ENCODE data around the gene ZXDB.

- TF ChIP-seq CTCF (IDR thresholded peaks at IDR 0.05; ENCODE audit: poor library complexity) = no peak
- TF ChIP-seq EZH2 (IDR thresholded peaks at IDR 0.05; ENCODE audit: borderline replicate concordance) = no peak
- TF ChIP-seq EZH2phosphoT487 (IDR thresholded peaks at IDR 0.05; ENCODE audit: low read depth, severe bottlenecking, unreplicated experiment) = no peak
Observed at GRCh38 chrX:57587062-57587461, 4.7 kb upstream of the ZXDB start.

Data from hepatocyte (in vitro differentiated cells).